GM12878 (cell line): ENCODE results near the gene COL4A1. TPM values are rescaled to one million over a fixed set of nuclear protein-coding genes. Genes with fewer than 3 reads are reported as not detected.

ENCODE experiments used
- ATAC-seq: fragments of 200-7000 bp; cut with Tn5 transposase; 3 replicates; pipeline ENCODE4 v1.9.1; 2020; ENCODE audit warnings: mild to moderate bottlenecking, moderate library complexity
- BruUV-seq: library from RNA; stranded (reverse); fragments of 400-500 nt; replicated peaks from 2 replicates; lab custom pipeline; 2021; lab: Mats Ljungman, UMichigan
- CTCF ChIA-PET: fragments of 300-600 bp; sonication (Branson Sonifier 250); formaldehyde crosslinking; extraction: SDS; loops from one replicate; lab custom pipeline; 2021; ENCODE audit warnings: inconsistent platforms; lab: Yijun Ruan, JAX
- POLR2A ChIA-PET: fragments of 350-600 bp; formaldehyde crosslinking; extraction: SDS; loops from one replicate; lab custom pipeline; 2021; ENCODE audit warnings: inconsistent platforms; lab: Charles Lee
- RAD21 ChIA-PET: fragments of 300-600 bp; sonication (Branson Sonifier 250); formaldehyde crosslinking; loops from one replicate; lab custom pipeline; 2023; ENCODE audit warnings: antibody characterized with exemption; ENCODE audit not compliant: unreplicated experiment; lab: Charles Lee
- SMC1A ChIA-PET: fragments of 300-600 bp; sonication (Branson Sonifier 250); formaldehyde crosslinking; loops from one replicate; lab custom pipeline; 2023; ENCODE audit not compliant: unreplicated experiment, uncharacterized antibody; lab: Charles Lee
- DNase-seq: peaks from one replicate; pipeline ENCODE4 v3.0.0-alpha.2; 2011; ENCODE audit warnings: low read depth, low spot score
- FAIRE-seq: peaks from 3 replicates; lab custom pipeline; 2011; peaks lifted over from hg19 to GRCh38; lab: Jason Lieb, UNC
- H2AFZ ChIP-seq: 2 replicates; pipeline ENCODE4 v1.6.0; 2011; ENCODE audit warnings: low read depth, low read length, control low read depth; ENCODE audit not compliant: control insufficient read depth
- H3K27ac ChIP-seq: 2 replicates; pipeline ENCODE4 v1.5.1; 2011; ENCODE audit warnings: control low read depth; ENCODE audit not compliant: control insufficient read depth, insufficient read depth
- H3K27me3 ChIP-seq, 2 experiments: replicated peaks in 1 of 2; 2 replicates each; pipeline versions ENCODE4 v1.6.0 to v1.6.1; 2011; ENCODE audit warnings: low read length in 1 of 2; ENCODE audit not compliant: control insufficient read depth in 2 of 2, insufficient read depth in 2 of 2
- H3K36me3 ChIP-seq, 2 experiments: 2 replicates each; pipeline ENCODE4 v1.5.1; 2011; ENCODE audit warnings: low read length in 1 of 2; ENCODE audit not compliant: control insufficient read depth in 2 of 2, insufficient read depth in 2 of 2
- H3K4me1 ChIP-seq: 2 replicates; pipeline ENCODE4 v1.6.1; 2011; ENCODE audit warnings: mild to moderate bottlenecking, low read length, moderate library complexity, mixed read lengths; ENCODE audit not compliant: control insufficient read depth, insufficient read depth
- H3K4me2 ChIP-seq: 2 replicates; pipeline ENCODE4 v1.6.0; 2011; ENCODE audit warnings: control low read depth; ENCODE audit not compliant: control insufficient read depth, insufficient read depth
- H3K4me3 ChIP-seq: fragments of 200-600 bp; sonication (generic); 2 replicates; pipeline ENCODE4 v1.5.1; 2016
- H3K79me2 ChIP-seq: 2 replicates; pipeline ENCODE4 v1.6.0; 2011; ENCODE audit warnings: low read length; ENCODE audit not compliant: control insufficient read depth, insufficient read depth
- H3K9ac ChIP-seq: 2 replicates; pipeline ENCODE4 v1.8.0; 2011; ENCODE audit warnings: low read length, control low read depth, mixed read lengths; ENCODE audit not compliant: control insufficient read depth, insufficient read depth
- H3K9me3 ChIP-seq: replicated peaks from 3 replicates; pipeline ENCODE4 v1.5.1; 2011; ENCODE audit warnings: mild to moderate bottlenecking, low read length; ENCODE audit not compliant: control insufficient read depth, insufficient read depth
- H4K20me1 ChIP-seq: 2 replicates; pipeline ENCODE4 v1.6.0; 2011; ENCODE audit not compliant: control insufficient read depth, insufficient read depth
- CBX5 ChIP-seq: sonication (generic); IDR thresholded peaks from 2 replicates; pipeline ENCODE4 v1.6.1; 2016; ENCODE audit warnings: low read depth, moderate library complexity, mild to moderate bottlenecking, inconsistent platforms
- CREM ChIP-seq: IDR thresholded peaks from 2 replicates; pipeline ENCODE4 v1.6.1; 2014; ENCODE audit warnings: antibody characterized with exemption, low read depth
- IKZF2 ChIP-seq, 2 experiments: fragments of 450-650 bp; IDR thresholded peaks; 2 replicates each; pipeline ENCODE4 v1.6.1; 2017; ENCODE audit warnings: mild to moderate bottlenecking in 2 of 2, moderate library complexity in 2 of 2
- NR2C2 ChIP-seq: IDR thresholded peaks from 2 replicates; pipeline ENCODE4 v1.6.1; 2011; ENCODE audit warnings: borderline replicate concordance, low read depth; ENCODE audit not compliant: control insufficient read depth, insufficient read length
- SMARCA5 ChIP-seq: fragments of 450-650 bp; IDR thresholded peaks from 2 replicates; pipeline ENCODE4 v1.6.1; 2017; ENCODE audit warnings: mild to moderate bottlenecking
- SRF ChIP-seq, 2 experiments: IDR thresholded peaks; 2 replicates each; pipeline ENCODE4 v1.6.1; 2011; ENCODE audit warnings: low read depth in 2 of 2, low read length in 2 of 2, mild to moderate bottlenecking in 1 of 2, moderate library complexity in 1 of 2
- STAT3 ChIP-seq: IDR thresholded peaks from 2 replicates; pipeline ENCODE4 v1.6.1; 2011; ENCODE audit warnings: low read depth, low read length, improper control_type of control experiment
- ZSCAN29 ChIP-seq: fragments of 450-650 bp; IDR thresholded peaks from 2 replicates; pipeline ENCODE4 v1.6.1; 2017; ENCODE audit warnings: mild to moderate bottlenecking, moderate library complexity
- WGBS: methylation state at CpG from one replicate; pipeline ENCODE4 v1.1.6; 2016; ENCODE audit warnings: low lambda C conversion rate; ENCODE audit not compliant: insufficient replicate concordance, insufficient coverage; ENCODE audit errors: missing lambda C conversion rate; 5-methylcytosine and 5-hydroxymethylcytosine counted together
- in situ Hi-C: fragments of 300-500 bp; cut with MboI; formaldehyde crosslinking; loops from 9 replicates; pipeline ENCODE4 v1.14.3; 2018; ENCODE audit warnings: mixed read lengths
- intact Hi-C: fragments of 100-400 bp; cut with micrococcal nuclease; formaldehyde crosslinking; loops from one replicate; pipeline ENCODE4 v1.14.2; 2022; ENCODE audit not compliant: unreplicated experiment
- polyA plus RNA-seq, 11 experiments: library from polyadenylated mRNA; depleted of rRNA in 4 of 11; unstranded in 6 of 11; stranded (reverse) in 5 of 11; fragments of >200 nt; fragmentation: Nextera tagmentation in 4 of 11; fragmentation: Illumina TruSeq in 1 of 11; extraction: Ambion mirVana in 4 of 11; extraction: Trizol in 1 of 11; gene quantifications; 1 replicate in 1 of 11; 2 replicates in 10 of 11; pipeline versions ENCODE4 v1.2.1 to v1.2.3, GENCODE V29; 2011 to 2016; ENCODE audit warnings: inconsistent platforms in 2 of 11, missing spikeins in 2 of 11, low read depth in 1 of 11
- total RNA-seq, 4 experiments: library from RNA; depleted of rRNA in 3 of 4; stranded (reverse); fragments of >200 nt in 3 of 4; fragmentation: Illumina TruSeq in 1 of 4; extraction: Trizol in 1 of 4; gene quantifications; 2 replicates each; pipeline versions ENCODE4 v1.2.1 to v1.2.3, GENCODE V29; 2013 to 2021
- TF ChIP-seq, protein P1 (sequence below): IDR thresholded peaks from 2 replicates; pipeline ENCODE4 v1.6.1; 2012; ENCODE audit warnings: mild to moderate bottlenecking, low read depth, low read length
- TF ChIP-seq, protein P2 (sequence below): fragments of 450-650 bp; IDR thresholded peaks from 2 replicates; pipeline ENCODE4 v1.6.1; 2017; ENCODE audit warnings: low read depth, mild to moderate bottlenecking, moderate library complexity

Gene COL4A1
- total and polyA plus RNA-seq, 10 of the 15 experiments (the other 5 are each of a cell fraction or from before 2014, with no cell fraction given) = 0.07 to 0.31 (median 0.13) TPM; not detected in 6

DNA sequence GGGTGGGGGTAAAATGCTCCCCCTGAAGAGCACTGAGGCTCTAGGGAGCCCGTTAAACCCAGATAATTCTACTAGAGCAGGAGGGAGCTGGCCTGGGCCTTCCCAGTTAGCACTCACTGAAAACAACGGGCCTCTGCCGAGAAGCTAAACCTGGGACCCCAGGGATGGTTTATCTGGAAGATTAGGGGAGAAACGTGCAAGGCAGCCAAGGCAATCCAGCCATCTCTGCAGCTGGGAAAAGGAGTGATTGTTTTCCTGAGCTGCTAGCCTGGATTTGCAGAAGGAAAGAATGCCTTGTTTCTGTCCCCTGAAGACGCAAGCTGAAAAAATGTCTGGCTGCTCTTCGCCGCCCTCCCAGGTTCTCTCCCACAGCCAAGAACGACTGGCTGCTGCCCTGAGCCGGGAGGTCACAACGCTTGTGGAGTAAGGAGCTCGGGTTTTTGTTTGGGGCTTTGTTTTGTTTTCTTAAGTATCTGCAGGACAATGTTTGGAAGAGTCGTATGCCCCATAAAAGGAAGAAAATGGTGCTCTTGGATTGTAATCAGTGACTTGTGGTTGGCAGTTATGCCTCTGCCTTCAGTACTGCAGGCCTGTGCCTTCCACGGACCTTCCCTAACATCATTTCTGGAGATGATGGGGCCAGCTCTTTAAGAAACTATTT is 31.6 kb upstream of the COL4A1 start (continued):
- TF ChIP-seq, protein P1, sequence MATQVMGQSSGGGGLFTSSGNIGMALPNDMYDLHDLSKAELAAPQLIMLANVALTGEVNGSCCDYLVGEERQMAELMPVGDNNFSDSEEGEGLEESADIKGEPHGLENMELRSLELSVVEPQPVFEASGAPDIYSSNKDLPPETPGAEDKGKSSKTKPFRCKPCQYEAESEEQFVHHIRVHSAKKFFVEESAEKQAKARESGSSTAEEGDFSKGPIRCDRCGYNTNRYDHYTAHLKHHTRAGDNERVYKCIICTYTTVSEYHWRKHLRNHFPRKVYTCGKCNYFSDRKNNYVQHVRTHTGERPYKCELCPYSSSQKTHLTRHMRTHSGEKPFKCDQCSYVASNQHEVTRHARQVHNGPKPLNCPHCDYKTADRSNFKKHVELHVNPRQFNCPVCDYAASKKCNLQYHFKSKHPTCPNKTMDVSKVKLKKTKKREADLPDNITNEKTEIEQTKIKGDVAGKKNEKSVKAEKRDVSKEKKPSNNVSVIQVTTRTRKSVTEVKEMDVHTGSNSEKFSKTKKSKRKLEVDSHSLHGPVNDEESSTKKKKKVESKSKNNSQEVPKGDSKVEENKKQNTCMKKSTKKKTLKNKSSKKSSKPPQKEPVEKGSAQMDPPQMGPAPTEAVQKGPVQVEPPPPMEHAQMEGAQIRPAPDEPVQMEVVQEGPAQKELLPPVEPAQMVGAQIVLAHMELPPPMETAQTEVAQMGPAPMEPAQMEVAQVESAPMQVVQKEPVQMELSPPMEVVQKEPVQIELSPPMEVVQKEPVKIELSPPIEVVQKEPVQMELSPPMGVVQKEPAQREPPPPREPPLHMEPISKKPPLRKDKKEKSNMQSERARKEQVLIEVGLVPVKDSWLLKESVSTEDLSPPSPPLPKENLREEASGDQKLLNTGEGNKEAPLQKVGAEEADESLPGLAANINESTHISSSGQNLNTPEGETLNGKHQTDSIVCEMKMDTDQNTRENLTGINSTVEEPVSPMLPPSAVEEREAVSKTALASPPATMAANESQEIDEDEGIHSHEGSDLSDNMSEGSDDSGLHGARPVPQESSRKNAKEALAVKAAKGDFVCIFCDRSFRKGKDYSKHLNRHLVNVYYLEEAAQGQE = no peak
- TF ChIP-seq, all 136 proteins: peak for 0

DNA sequence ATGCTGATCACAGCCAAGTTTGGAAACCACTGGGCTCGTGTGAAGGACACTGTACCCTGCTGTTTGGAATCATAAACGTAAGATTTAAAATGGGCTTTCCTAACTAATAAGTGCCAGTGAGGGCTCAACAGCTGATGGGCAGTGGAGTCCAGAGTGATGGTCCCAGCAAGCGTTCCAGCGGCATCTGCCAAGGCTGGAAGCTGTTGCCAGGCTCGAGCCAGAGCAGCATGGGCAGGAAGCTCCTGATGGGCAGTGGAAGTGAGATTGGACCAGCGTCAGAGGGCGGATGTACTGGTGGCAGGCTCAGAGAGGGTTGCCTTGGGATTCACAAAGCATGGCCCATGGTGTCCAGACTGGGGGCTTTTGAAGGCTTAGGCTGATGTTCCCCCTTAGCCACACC is 30.3 kb upstream of the COL4A1 start:
- Histone ChIP-seq H3K4me3 (no peak overlapping the region), H2AFZ (no peak overlapping the region), H3K9ac (no peak overlapping the region), H3K27me3 (no peaks in the 10 kb centered on the region; a peak in 1 of 4 replicates), H3K4me1 (peaks cover 5% of the 10 kb centered on the region), H3K4me2 (no peak overlapping the region), H3K79me2 (no peaks in the 10 kb centered on the region), H3K36me3 (no peaks in the 10 kb centered on the region), H3K9me3 (peaks cover 5% of the 10 kb centered on the region; the same call in 2 of the 3 replicates), H3K27ac (no peak overlapping the region), H4K20me1 (no peaks in the 10 kb centered on the region)
- in situ Hi-C loops = no loop called here
- SMC1A ChIA-PET = no interaction called here
- no peak for FAIRE-seq
- TF ChIP-seq SMARCA5 (no peak), CREM (no peak), ZSCAN29 (no peak), NR2C2 (no peak), STAT3 (no peak), CBX5 (no peak), SRF (IDR thresholded peaks at IDR 0.05; ENCODE audit: low read depth in 2 of 2, low read length in 2 of 2) (no peak), IKZF2 (IDR thresholded peaks at IDR 0.05) (no peak)
- TF ChIP-seq, protein P2, sequence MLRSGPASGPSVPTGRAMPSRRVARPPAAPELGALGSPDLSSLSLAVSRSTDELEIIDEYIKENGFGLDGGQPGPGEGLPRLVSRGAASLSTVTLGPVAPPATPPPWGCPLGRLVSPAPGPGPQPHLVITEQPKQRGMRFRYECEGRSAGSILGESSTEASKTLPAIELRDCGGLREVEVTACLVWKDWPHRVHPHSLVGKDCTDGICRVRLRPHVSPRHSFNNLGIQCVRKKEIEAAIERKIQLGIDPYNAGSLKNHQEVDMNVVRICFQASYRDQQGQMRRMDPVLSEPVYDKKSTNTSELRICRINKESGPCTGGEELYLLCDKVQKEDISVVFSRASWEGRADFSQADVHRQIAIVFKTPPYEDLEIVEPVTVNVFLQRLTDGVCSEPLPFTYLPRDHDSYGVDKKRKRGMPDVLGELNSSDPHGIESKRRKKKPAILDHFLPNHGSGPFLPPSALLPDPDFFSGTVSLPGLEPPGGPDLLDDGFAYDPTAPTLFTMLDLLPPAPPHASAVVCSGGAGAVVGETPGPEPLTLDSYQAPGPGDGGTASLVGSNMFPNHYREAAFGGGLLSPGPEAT = no peak
- intact Hi-C loops = no loop called here
- 30% methylated on average over 7 of the region's 7 CpGs for WGBS
- CTCF ChIA-PET = interaction anchor here (0.8 kb wide), 1 partner anchor 75 kb away, joined by 3 read pairs; no protein-coding TSS in a partner anchor
- POLR2A ChIA-PET = no interaction called here
- no peak for ATAC-seq
- RAD21 ChIA-PET = no interaction called here
- no TSS peak for BruUV-seq
- no peak for DNase-seq
